GM19397 (cell line): Measurements from ENCODE around the gene PJA2.

Source experiments
- ATAC-seq: cut with Tn5 transposase; IDR thresholded peaks from one replicate; pipeline ENCODE4 v1.9.1; 2021; ENCODE audit warnings: mild to moderate bottlenecking, moderate library complexity; ENCODE audit not compliant: unreplicated experiment

PJA2 gene

GRCh38 chr5:109350537-109351270, 59.1 kb downstream of the PJA2 start:
- ATAC-seq, result no peak

GRCh38 chr5:109349388-109349787, 60.4 kb downstream of the PJA2 start:
- ATAC-seq, result no peak

- ATAC-seq, result no peak
Measured at GRCh38 chr5:109347252-109347888, 62.4 kb downstream of the PJA2 start.

GRCh38 chr5:109345699-109346098, 64.1 kb downstream of the PJA2 start:
- ATAC-seq, result no peak

GRCh38 chr5:109340351-109340750, 69.4 kb downstream of the PJA2 start:
- ATAC-seq, result no peak

GRCh38 chr5:109335114-109335513, 74.7 kb downstream of the PJA2 start:
- no peak for ATAC-seq

- ATAC-seq, result no peak
Measured at GRCh38 chr5:109334056-109334455, 75.7 kb downstream of the PJA2 start.

GRCh38 chr5:109329333-109330237, 80.2 kb downstream of the PJA2 start:
- no peak for ATAC-seq

- no peak for ATAC-seq
Measured at GRCh38 chr5:109328626-109329025, 81.1 kb downstream of the PJA2 start.

- no peak for ATAC-seq
Measured at GRCh38 chr5:109327570-109327969, 82.2 kb downstream of the PJA2 start.

- no peak for ATAC-seq
Measured at GRCh38 chr5:109326919-109327318, 82.9 kb downstream of the PJA2 start.

- ATAC-seq, result no peak
Measured at GRCh38 chr5:109325456-109325855, 84.3 kb downstream of the PJA2 start.

- no peak for ATAC-seq
Measured at GRCh38 chr5:109324931-109325330, 84.8 kb downstream of the PJA2 start.

- ATAC-seq, result no peak
Measured at GRCh38 chr5:109324351-109324750, 85.4 kb downstream of the PJA2 start.

- no peak for ATAC-seq
Measured at GRCh38 chr5:109322694-109323093, 87.1 kb downstream of the PJA2 start.

- ATAC-seq, result no peak
Measured at GRCh38 chr5:109319351-109319750, 90.4 kb downstream of the PJA2 start.

GRCh38 chr5:109318455-109319108, 91.2 kb downstream of the PJA2 start:
- no peak for ATAC-seq

GRCh38 chr5:109316634-109317033, 93.1 kb downstream of the PJA2 start:
- no peak for ATAC-seq

- ATAC-seq, result no peak
Measured at GRCh38 chr5:109315245-109315644, 94.5 kb downstream of the PJA2 start.

- ATAC-seq, result no peak
Measured at GRCh38 chr5:109313127-109313526, 96.6 kb downstream of the PJA2 start.

GRCh38 chr5:109312695-109313094, 97.1 kb downstream of the PJA2 start:
- no peak for ATAC-seq
